ENCODE results near the gene PCNX3. TPM values are rescaled to one million over a fixed set of nuclear protein-coding genes. Genes with fewer than 3 reads are reported as not detected.

The PCNX3 gene
- total RNA-seq, 1 donor from 2014 or later, result 57.6 TPM

Other genes with a start within 250 kb of the PCNX3 start
- gene SLC25A45, start 233.1 kb upstream of the PCNX3 start, total RNA-seq, result 9.4 TPM
- 31.2 TPM for gene FRMD8, start 229.1 kb upstream of the PCNX3 start, total RNA-seq
- gene NEAT1, start 193.0 kb upstream of the PCNX3 start, total RNA-seq, result 1,155 TPM
- gene MALAT1, start 116.7 kb upstream of the PCNX3 start, total RNA-seq, result 19,443 TPM
- gene SCYL1, start 90.7 kb upstream of the PCNX3 start, total RNA-seq, result 62.9 TPM
- gene LTBP3, start 57.4 kb upstream of the PCNX3 start, total RNA-seq, result 120 TPM
- 50.3 TPM for gene ZNRD2, start 45.3 kb upstream of the PCNX3 start, total RNA-seq
- gene FAM89B, start 43.2 kb upstream of the PCNX3 start, total RNA-seq, result 21.9 TPM
- gene EHBP1L1, start 39.7 kb upstream of the PCNX3 start, total RNA-seq, result 122 TPM
- gene KCNK7, start 20.0 kb upstream of the PCNX3 start, total RNA-seq, result 0.83 TPM
- 57.3 TPM for gene MAP3K11, start 1.6 kb upstream of the PCNX3 start, total RNA-seq
- gene SIPA1, start 22.3 kb downstream of the PCNX3 start, total RNA-seq, result 40.3 TPM
- gene RELA, start 47.1 kb downstream of the PCNX3 start, total RNA-seq, result 97.9 TPM
- 74.8 TPM for gene KAT5, start 96.5 kb downstream of the PCNX3 start, total RNA-seq
- gene RNASEH2C, start 105.0 kb downstream of the PCNX3 start, total RNA-seq, result 29.8 TPM
- 13.5 TPM for gene AP5B1, start 165.2 kb downstream of the PCNX3 start, total RNA-seq
- 25.8 TPM for gene OVOL1, start 171.3 kb downstream of the PCNX3 start, total RNA-seq
- gene SNX32, start 218.2 kb downstream of the PCNX3 start, total RNA-seq, result 2.6 TPM
- gene CFL1, start 242.4 kb downstream of the PCNX3 start, total RNA-seq, result 887 TPM
- 61.7 TPM for gene MUS81, start 244.7 kb downstream of the PCNX3 start, total RNA-seq